K562 (cell line): Measurements from ENCODE around the gene ERBB4.

Source experiments
- ATF3 ChIP-seq, 2 experiments: fragments of 450-650 bp in 1 of 2; sonication (generic) in 1 of 2; formaldehyde crosslinking in 1 of 2; IDR thresholded peaks in 1 of 2; conservative IDR thresholded peaks in 1 of 2; 2 replicates each; pipeline versions ENCODE4 v1.6.1 to v1.8.1; 2016 to 2023; ENCODE audit warnings: mild to moderate bottlenecking in 2 of 2, moderate library complexity in 2 of 2, inconsistent platforms in 1 of 2, missing genetic modification reagents in 1 of 2
- CREB1 ChIP-seq, 2 experiments: sonication (generic) in 1 of 2; formaldehyde crosslinking in 1 of 2; IDR thresholded peaks; 2 replicates each; pipeline versions ENCODE4 v1.6.1 to v1.8.0; 2012 to 2022; ENCODE audit warnings: inconsistent platforms in 1 of 2, mild to moderate bottlenecking in 1 of 2, missing genetic modification reagents in 1 of 2, moderate library complexity in 1 of 2
- ELF4 ChIP-seq: fragments of 450-650 bp; formaldehyde crosslinking; IDR thresholded peaks from 2 replicates; pipeline ENCODE4 v1.4.0; 2022; ENCODE audit warnings: missing genetic modification characterization
- FOXK2 ChIP-seq, 2 experiments: fragments of 450-650 bp; IDR thresholded peaks in 1 of 2; conservative IDR thresholded peaks in 1 of 2; 2 replicates each; pipeline ENCODE4 v1.6.1; 2016; ENCODE audit warnings: low read depth in 2 of 2, mild to moderate bottlenecking in 1 of 2
- PKNOX1 ChIP-seq: fragments of 450-650 bp; IDR thresholded peaks from 2 replicates; pipeline ENCODE4 v1.6.1; 2016
- REST ChIP-seq, 2 experiments: fragments of 450-650 bp; formaldehyde crosslinking in 1 of 2; IDR thresholded peaks; 2 replicates each; pipeline versions ENCODE4 v1.4.0 to v1.6.1; 2014 to 2020; ENCODE audit warnings: mild to moderate bottlenecking in 2 of 2, borderline replicate concordance in 1 of 2, low read depth in 1 of 2
- SNAPC5 ChIP-seq: fragments of 250-450 bp; sonication (Bioruptor Pico); IDR thresholded peaks from 2 replicates; pipeline ENCODE4 v1.8.0; 2021; ENCODE audit warnings: moderate library complexity, mild to moderate bottlenecking, inconsistent platforms
- ZFX ChIP-seq: sonication (generic); formaldehyde crosslinking; IDR thresholded peaks from 2 replicates; pipeline ENCODE4 v1.8.0; 2022; ENCODE audit warnings: mild to moderate bottlenecking, missing genetic modification reagents, moderate library complexity
- ZNF253 ChIP-seq: fragments of 250-450 bp; sonication (Bioruptor Pico); conservative IDR thresholded peaks from 2 replicates; pipeline ENCODE4 v1.6.1; 2021; ENCODE audit warnings: mild to moderate bottlenecking
- ZNF274 ChIP-seq: IDR thresholded peaks from 2 replicates; pipeline ENCODE4 v1.6.1; 2011; ENCODE audit warnings: low read depth, mild to moderate bottlenecking, low read length, moderate library complexity, borderline replicate concordance
- ZNF384 ChIP-seq: IDR thresholded peaks from 2 replicates; pipeline ENCODE4 v1.6.1; 2012; ENCODE audit warnings: low read depth, low read length, improper control_type of control experiment
- ZNF644 ChIP-seq: fragments of 200-800 bp; sonication (Bioruptor generic); IDR thresholded peaks from 2 replicates; pipeline ENCODE4 v1.6.1; 2016; ENCODE audit warnings: low read depth, missing genetic modification characterization, missing compliant biosample characterization

- TF ChIP-seq ZNF644 (tag) (no peak), FOXK2 (conservative IDR thresholded peaks at IDR 0.05 in 1 of 2, IDR thresholded peaks at IDR 0.05 in 1 of 2; ENCODE audit: low read depth in 2 of 2) (no peak), CREB1 (IDR thresholded peaks at IDR 0.05) (no peak), CREB1 (CRISPR knock-in tag; IDR thresholded peaks at IDR 0.05) (no peak), ATF3 (IDR thresholded peaks at IDR 0.05) (no peak), ATF3 (CRISPR knock-in tag; conservative IDR thresholded peaks at IDR 0.05) (no peak), ZNF253 (no peak), ZNF384 (no peak), ZFX (CRISPR knock-in tag) (no peak), PKNOX1 (no peak), REST (IDR thresholded peaks at IDR 0.05; ENCODE audit: borderline replicate concordance) (no peak), REST (CRISPR knock-in tag; IDR thresholded peaks at IDR 0.05; ENCODE audit: low read depth) (no peak), ZNF274 (no peak), ELF4 (CRISPR knock-in tag) (no peak), SNAPC5 (CRISPR knock-in tag) (no peak)
Measured at GRCh38 chr2:212099658-212100057, 438.9 kb downstream of the ERBB4 start.
